Stimulated activated CD4-positive, alpha-beta T cell treated with anti-CD3 and anti-CD28 coated beads, TNF-alpha, amount 100 ng/mL, for 24 hours (primary cell): ENCODE data around the gene FSTL3.
A peak's percentile ranks its signal among the peaks of the same experiment; 100 is the strongest.
"Not testable (repeated sequence)": the region's sequence is repeated elsewhere in the genome, so short reads cannot be mapped to it uniquely, and the experiment has no call there.

Experiments
- DNase-seq, 3 experiments: peaks; one replicate each; pipeline ENCODE4 v3.0.0-alpha.2; 2020; ENCODE audit warnings: low read depth in 3 of 3

Gene FSTL3

DNA sequence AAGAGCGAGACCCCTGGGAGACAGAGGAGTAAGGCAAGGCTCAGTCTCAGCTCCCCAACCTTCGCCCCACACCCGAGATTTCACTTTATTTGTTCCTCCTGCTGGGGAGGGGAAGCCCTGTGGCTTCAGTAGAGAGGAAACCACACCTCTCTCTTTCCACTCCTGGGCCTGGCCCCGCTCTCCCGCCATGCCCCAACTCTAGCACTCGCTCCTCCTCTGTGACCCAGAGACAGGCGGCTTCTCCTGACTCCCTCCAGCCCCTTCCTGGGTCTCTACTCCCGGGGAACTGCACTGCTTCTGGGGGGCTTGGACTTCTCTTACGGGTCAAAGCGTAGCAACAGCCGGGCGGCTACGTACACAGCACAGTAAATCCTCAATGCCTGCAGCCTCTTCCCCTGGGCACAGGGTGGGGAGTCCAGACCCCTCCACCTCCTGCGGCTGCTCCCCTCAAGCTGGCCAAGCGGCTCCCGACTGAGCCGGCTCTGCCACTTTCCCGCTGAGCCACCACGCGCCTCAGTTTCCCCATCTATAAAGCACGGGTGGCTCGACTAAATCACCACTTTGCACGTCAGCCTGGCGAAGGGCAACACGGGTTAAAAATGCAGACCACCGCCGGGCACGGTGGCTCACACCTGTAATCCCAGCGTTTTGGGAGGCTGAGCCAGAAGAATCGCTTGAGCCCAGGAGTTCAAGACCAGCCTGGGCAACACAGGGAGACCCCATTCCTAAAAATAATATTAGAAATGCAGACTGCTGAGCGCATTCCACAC is 14.6 kb upstream of the FSTL3 start:
- DNase-seq, result peak in 2 of 3 experiments; percentile 48 to 72

DNA sequence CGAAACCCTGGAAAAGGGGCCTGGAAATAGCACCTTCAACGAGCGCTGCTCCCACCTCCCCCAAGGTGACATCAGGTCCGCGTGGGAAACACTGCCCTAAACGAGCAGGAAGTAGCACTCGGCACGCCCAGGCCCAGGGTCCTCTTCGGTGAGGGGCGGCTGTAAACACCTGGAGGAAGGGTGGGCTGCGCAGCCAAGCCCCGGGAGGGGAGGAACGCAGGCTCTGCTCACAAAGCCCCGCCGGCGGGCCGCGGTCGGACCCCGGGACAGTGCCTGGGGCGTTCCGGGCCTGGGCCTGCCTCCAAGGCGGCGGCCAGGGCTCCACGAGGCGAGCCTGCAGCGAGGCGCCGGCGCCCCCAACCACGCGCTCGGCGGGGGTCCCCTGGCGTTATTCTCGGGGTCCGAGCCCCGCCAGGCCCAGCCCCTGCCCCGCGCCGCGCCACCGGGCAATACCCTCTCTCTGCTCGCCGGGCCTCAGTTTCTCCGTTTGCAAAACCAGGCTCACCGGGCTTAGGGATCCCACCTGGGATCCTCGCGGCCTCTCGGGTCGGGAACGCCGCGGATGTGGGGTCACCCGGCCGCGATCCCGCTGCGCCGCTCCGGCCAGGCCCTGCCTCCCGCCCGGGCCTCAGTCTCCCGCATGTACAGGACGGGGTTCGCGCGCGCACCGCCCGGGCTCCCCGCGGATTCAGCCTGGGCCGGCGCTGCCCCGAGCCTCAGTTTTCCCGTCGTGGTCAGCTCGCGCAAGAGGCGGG is 13.8 kb upstream of the FSTL3 start:
- DNase-seq, result peak in 2 of 3 experiments; percentile 48 to 73

DNA sequence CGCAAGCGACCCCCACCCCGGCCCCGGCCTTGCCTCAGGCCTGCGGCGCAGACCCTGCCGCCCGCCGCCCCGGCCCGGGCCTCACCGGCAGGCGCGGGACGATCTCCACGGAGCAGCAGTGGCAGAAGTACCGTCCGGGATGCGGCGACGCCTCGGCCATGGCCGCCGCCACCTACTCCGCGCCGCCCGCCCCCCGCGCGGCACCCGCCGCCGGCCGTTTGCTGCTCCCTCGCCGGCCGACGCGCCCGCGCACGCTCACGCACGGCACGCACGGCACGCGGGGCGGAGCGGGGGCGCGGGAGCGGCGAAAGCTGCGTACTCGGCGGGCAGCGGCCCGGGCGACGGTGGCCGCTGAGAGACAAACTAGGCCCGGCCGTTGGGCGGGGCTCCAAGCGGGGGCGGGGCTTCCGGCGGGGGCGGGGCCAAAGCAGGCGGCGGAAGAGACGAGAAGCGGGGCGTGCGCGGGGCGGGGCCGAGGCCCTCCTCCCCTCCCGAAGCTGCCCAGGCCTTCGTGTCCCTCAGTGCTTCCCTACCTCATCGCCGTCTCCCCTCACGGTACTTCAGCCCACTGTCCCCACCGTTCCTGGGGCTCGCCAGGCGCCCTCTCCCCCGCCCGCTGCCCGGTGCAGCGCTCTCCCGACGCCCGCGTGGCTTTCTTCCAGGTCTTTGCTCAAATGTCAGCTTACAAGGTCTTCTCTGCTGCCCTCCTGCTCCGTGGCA is 13.1 kb upstream of the FSTL3 start, which contains the start of gene RNF126:
RNF126 (minus strand) TSS at position 253 of the 720 bp plus-strand sequence; CDS start at position 160, 93 bp downstream.
- DNase-seq, result peak; percentile 92 to 96 (median 93)

DNA sequence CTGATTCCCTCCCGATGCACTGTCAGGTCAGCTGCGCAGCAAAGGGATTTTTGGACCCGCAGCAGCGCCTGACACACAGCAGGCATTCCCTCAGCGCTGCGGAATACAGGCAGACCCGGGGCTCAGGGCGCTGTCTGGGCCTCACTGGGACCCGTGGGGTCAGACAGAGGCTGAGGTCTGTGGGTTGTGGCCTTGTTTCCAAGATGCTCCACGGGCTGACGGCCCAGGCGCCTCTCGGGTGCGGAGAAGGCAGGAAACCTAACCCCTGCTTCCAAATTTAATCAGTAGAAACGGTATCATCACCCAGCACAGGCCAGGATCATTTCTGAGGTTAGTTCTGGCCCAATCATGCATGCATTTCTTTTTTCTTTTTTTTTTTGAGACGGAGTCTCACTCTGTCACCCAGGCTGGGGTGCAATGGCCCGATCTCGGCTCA is 12.5 kb upstream of the FSTL3 start:
- no peak for DNase-seq

DNA sequence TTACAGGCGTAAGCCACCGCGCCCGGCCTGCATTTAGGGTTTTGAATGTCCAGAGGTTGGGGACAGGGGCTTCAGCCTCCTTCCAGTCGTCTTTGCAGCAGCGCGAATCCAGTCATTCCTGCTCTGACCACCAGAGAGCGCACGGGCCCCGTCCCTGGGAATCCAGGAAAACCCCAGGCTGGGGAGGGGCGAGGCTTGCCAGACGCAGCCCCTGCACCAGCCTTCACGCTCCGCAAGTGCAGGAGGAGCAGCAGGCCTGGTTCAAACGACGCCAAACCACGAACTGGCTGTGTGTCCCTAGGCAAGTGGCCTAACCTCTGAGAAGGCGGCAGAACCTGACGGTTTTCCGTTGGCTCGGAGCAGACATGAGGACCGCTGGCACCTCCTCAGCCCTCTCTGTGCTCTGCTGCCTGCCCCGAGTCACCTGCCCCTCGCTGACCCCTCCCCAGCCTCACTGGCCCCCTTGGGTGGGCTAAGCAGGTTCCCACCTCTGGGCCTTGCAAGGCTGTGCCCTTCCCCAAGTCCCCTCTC is 11.2 kb upstream of the FSTL3 start:
- DNase-seq, result peak; percentile 64 to 82 (median 67)

DNA sequence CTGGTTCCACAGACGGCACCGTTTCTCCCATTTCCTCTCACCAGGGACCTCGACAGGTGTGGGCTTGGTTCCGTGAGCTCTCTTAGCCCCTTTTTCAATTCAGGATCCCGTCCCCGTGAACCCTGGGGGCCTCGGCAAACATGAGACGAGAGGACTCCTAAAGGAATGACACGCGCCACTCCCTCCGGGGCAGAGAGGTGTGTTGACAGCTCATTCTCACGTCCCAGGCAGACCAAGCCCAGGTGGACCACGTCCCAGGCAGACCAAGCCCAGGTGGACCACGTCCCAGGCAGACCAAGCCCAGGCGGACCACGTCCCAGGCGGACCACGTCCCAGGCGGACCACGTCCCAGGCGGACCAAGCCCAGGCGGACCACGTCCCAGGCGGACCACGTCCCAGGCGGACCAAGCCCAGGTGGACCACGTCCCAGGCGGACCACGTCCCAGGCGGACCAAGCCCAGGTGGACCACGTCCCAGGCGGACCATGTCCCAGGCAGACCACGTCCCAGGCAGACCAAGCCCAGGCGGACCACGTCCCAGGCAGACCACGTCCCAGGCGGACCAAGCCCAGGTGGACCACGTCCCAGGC is 9.1 kb upstream of the FSTL3 start:
- not testable (repeated sequence) for DNase-seq

DNA sequence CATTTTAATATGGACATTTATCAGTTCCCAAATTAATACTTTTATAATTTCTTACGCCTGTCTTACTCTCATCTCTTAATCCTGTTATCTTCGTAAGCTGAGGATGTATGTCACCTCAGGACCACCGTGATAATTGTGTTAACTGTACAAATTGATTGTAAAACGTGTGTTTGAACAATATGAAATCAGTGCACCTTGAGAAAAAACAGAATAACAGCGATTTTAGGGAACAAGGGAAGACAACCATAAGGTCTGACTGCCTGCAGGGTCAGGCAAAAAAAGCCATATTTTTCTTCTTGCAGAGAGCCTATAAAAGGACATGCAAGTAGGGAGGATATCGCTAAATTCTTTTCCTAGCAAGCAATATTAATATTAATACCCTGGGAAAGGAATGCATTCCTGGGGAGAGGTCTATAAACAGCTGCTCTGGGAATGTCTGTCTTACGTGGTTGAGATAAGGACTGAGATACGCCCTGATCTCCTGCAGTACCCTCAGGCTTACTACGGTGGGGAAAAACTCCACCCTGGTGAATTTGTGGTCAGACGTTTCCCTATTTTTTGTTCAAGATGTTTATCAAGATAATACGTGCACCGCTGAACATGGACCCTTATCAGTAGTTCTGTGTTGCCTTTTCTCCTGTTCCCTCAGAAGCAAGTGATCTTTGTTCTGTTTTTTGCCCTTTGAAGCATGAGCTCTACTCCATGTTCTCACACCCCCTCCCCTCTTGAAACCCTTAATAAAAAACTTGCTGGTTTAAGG is 7.3 kb upstream of the FSTL3 start:
- DNase-seq, result not testable (repeated sequence)

DNA sequence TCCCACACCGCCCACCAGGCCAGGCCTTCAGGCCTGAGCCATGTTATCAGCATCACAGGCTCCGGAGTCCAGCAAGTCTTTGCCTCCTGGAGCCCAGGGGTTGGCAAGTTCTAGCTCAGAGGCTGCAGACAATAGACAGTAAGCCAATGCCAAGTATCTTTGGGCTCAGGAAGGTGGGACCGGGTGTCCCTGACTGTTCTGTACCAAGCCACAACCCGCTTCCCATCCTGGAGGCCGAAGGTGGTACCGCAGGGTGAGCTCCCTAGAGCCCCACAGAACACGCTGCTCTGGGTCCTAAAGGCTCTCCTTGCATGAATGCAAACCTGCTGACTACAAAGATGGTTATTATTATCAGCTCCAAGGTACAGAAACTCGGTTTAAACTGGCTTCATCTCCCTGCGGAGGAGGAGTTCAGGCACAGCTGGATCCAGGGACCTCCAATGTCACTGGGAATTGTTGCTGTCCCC is 5.5 kb upstream of the FSTL3 start:
- no peak for DNase-seq

DNA sequence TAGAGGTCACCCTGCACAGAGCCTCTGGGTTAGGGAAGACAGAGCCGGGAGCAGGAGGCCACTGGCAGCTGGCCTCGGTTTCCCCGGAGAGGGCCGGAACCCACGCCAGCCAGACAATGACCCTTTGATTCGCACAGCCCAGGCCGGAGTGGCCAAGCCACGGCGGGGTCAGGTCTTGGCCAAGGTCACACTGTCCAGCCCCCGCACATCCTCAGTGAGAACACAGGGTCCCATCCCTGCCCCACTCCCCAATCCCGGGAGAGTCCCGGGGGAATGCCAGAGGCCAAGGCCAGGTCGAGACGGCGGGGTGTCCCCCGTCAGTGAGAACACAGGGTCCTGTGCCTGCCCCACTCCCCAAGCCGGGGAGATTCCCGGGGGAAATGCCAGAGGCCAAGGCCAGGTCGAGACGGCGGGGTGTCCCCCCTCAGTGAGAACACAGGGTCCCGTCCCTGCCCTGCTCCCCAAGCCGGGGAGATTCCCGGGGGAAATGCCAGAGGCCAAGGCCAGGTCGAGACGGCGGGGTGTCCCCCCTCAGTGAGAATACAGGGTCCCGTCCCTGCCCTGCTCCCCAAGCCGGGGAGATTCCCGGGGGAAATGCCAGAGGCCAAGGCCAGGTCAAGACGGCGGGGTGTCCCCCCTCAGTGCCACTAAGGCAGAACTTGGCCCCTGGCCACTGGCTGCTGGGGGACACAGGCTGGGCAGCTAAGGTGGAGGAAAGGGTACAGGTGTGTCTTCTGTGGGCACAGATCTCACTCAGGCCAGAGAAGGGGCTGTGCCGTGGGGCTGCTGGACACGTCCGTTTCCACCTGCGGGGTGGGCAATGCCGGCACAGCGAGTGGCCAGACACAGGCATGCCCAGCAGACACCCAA is 1.7 kb upstream of the FSTL3 start:
- no peak for DNase-seq

DNA sequence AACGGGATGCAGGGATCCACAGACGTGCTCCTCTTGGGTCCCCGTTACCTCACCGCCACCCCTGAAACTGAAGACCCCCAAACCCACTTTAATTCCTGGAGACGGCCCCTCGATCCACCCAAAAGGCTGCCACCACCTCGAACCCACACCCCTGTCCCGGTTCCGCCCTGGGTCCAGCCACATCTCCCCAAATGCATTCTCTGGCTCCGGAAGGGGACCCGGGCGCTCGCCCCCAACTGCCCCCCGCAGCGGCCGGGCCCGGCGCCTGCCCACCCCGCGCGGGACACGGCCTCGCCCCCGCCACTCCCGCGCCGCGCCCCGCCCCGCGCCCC is 219 bp upstream of the FSTL3 start:
- no peak for DNase-seq

DNA sequence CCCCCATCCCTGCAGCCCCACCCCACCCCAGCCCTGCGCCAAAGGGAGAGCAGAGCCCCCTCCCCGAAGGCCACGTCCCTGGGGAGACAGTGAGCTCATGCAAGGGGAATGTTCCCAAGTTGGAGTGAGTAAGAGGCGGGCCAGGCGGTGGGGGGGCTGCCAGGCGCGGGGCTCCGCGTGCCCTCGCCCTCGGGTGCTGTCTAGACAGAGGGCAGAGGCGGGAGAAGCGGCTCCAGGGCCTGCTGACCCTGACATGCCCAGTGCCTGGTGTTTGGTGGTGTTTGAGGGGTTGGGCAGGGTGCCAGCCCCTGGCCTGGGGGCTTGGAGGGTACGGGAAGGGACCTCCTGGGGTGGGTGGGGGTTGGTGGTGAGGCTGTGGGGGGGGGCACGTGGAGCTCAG is 1.0 kb downstream of the FSTL3 start:
- no peak for DNase-seq

DNA sequence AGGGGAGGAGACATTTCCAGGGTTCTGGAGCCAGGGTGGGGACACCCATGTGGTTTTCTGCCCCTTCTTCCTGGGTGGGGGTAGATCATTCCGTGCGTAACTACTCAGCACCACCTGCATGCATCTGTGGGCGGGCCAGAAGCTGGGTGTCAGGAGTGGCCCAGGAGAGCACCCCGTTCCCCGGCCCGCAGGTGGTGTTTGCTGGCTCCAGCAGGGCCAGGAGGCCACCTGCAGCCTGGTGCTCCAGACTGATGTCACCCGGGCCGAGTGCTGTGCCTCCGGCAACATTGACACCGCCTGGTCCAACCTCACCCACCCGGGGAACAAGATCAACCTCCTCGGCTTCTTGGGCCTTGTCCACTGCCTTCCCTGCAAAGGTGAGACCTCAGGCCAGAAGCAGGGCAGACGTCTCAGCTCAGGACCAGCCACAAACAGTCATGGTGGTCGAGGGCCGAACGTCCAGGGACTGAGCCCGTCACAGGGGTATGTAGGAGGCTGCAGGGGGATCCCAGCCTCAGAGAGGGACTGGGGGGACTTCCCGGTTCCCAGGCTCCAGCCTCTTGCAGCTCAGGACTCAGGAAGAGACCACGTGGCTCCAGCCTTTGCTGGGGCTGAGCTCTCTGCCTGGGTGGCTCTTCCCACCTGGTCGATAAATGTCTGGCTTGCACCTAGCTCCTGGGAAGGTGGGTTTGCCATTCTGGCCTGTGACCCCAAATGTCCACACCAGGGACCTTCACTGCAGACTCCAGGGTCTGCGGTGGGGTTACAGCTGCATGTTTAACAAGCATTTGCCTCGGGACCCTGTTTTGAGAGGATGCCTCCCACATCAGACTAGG is 1.6 kb downstream of the FSTL3 start:
- no peak for DNase-seq

DNA sequence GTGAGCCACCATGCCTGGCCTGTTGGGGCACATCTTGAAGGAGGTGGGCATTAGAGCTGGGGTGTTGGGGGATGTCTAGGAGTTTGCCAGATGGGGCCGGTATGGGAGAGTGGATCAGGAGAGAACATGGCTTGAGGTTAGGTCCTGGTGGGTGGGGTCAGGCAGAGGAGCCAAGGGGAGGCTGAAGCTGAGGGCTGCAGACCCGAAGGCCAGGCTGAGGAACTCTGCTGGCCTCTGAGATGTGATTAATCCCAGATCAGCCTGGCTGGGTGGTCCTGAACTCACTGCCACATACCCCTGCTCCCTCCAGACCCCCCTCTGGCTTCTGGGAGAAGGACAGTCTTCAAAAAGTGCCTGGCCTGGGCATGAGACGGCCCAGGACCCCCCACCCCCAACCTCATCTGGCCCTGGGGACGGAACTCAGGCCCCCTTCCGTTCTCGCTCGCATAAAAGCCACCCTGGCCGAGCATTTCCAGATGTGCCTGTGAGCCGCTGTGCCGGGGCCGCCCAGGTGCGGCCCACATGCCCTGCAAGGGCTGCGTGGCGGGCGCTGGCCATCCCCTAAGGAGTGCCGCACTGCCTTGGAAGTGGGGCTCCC is 2.7 kb downstream of the FSTL3 start:
- DNase-seq, result no peak

DNA sequence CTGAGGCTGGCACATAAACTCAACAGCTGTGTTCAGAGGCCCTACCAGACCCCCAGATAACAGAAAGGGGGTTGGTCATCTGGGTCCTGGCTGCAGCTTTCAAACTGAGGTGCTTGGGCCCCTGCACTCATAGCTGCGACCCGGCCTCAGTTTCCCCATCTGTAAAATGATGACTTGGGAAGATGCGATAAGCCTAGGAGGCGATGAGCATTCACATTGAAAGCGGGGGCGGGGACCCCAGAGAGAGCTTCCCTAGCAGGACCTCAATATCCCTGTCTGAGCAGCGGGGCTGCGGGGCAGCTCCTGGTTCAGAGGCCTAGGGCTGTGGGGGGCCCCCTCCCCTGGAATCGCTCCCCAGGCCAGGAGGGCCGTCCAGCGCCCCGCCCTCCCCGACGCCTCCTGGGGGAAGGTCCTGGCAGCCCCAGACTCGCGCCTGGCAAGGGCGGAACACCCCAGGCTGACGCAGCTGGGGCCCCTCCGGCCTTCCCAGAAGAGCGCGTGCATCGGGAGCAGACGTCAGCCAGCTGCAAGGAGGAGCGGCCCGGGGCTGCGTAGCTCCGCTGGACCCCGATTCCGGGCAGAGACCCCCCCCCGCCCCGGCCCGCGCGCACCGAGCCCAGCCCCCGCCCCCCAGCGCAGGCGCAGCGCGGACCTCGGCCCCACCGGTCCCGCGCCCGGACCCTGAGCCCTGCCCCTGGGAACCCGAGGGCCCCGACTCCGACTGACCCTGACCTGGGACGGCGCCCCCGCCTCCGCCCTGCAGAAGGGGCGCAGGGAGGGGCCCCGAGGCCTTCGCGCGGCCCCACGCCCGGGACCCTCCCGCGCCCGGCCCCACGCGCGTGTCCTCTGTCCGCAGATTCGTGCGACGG is 3.5 kb downstream of the FSTL3 start:
- DNase-seq, result no peak

DNA sequence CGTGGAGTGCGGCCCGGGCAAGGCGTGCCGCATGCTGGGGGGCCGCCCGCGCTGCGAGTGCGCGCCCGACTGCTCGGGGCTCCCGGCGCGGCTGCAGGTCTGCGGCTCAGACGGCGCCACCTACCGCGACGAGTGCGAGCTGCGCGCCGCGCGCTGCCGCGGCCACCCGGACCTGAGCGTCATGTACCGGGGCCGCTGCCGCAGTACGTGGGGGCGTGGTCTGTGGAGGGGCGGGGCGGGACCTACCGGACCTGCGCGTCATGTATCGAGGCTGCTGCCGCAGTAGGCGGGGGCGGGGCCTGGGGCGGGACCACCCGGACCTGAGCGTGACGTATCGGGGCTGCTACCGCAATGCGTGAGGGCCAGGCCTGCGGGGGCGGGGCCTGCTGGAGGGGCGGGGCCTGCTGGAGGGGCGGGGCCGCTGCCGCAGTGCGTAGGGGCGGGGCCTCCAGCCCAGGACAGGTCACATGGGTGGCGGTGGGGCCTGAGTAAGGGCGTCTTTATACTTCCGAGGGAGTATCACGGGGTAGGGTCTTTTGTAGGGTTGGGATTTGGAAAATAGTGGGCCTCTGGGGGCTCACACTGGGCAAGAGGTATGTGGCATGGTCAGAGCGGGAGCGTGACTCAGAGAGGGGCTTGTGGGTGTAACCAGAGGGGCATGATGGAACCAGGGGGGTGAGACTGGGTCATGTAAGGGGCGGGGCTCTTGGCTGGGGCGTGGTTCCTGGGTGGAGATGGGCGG is 4.3 kb downstream of the FSTL3 start:
- peak; percentile 99 to 100 (median 99) for DNase-seq

DNA sequence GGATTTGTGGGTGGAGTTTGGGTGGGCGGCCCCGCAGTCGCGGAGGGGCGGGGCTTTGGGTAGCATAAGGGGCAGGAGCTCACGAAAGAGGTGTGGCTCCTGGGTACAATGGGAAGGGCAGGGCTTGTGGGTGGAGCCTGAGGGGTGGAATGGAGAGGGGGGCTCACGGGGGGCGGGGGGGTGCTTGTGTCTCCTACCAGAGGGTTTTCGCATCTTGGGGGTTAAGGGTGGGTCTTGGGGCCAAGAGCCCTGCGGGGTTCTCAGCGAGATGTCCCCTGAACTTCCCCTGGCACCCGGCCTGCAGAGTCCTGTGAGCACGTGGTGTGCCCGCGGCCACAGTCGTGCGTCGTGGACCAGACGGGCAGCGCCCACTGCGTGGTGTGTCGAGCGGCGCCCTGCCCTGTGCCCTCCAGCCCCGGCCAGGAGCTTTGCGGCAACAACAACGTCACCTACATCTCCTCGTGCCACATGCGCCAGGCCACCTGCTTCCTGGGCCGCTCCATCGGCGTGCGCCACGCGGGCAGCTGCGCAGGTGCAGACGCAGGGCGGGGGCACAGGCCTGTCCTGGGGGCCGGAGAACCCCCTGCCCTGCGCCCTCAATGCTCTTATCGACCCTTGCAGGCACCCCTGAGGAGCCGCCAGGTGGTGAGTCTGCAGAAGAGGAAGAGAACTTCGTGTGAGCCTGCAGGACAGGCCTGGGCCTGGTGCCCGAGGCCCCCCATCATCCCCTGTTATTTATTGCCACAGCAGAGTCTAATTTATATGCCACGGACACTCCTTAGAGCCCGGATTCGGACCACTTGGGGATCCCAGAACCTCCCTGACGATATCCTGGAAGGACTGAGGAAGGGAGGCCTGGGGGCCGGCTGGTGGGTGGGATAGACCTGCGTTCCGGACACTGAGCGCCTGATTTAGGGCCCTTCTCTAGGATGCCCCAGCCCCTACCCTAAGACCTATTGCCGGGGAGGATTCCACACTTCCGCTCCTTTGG is 5.1 kb downstream of the FSTL3 start:
- peak in 1 of 3 experiments; percentile 91 for DNase-seq
